Skeletal muscle satellite cell (primary cell): ENCODE measurements around the gene PIK3CD.
A peak's percentile ranks its signal among the peaks of the same experiment; 100 is the strongest.

ENCODE experiments used
- H3K27me3 ChIP-seq: 2 replicates; pipeline ENCODE4 v1.7.0; 2013; ENCODE audit warnings: low read length; ENCODE audit not compliant: control insufficient read depth, insufficient read depth
- H3K36me3 ChIP-seq: 2 replicates; pipeline ENCODE4 v1.7.0; 2013; ENCODE audit warnings: mild to moderate bottlenecking, control low read depth, low read length; ENCODE audit not compliant: insufficient read depth
- H3K4me1 ChIP-seq: 2 replicates; pipeline ENCODE4 v1.7.0; 2013; ENCODE audit warnings: low read length; ENCODE audit not compliant: control insufficient read depth, insufficient read depth
- H3K4me2 ChIP-seq: 2 replicates; pipeline ENCODE4 v1.7.0; 2013; ENCODE audit warnings: mild to moderate bottlenecking, low read length
- H3K4me3 ChIP-seq: 2 replicates; pipeline ENCODE4 v1.7.0; 2013; ENCODE audit warnings: low read length
- H3K9ac ChIP-seq: 2 replicates; pipeline ENCODE4 v1.7.0; 2013; ENCODE audit warnings: mild to moderate bottlenecking, low read depth, low read length, moderate library complexity
- H3K9me3 ChIP-seq: replicated peaks from 2 replicates; pipeline ENCODE4 v1.7.0; 2013; ENCODE audit warnings: mild to moderate bottlenecking, control low read depth, low read length

Gene PIK3CD

GRCh38 chr1:9774712-9775679, 123.5 kb downstream of the PIK3CD start:
- peaks cover 12% of the 10 kb centered on the region for H3K4me1 ChIP-seq
- H3K9ac ChIP-seq = no peak overlapping the region
- H3K4me2 ChIP-seq = no peak overlapping the region
- no peaks in the 10 kb centered on the region for H3K9me3 ChIP-seq
- no peaks in the 10 kb centered on the region for H3K27me3 ChIP-seq
- H3K36me3 ChIP-seq = peaks cover 4% of the 10 kb centered on the region
- H3K4me3 ChIP-seq = no peak overlapping the region

- no peaks in the 10 kb centered on the region for H3K9me3 ChIP-seq
- H3K9ac ChIP-seq = no peak overlapping the region
Measured at GRCh38 chr1:9776685-9777084, 125.2 kb downstream of the PIK3CD start.

More at GRCh38 chr1:9776685-9777084, 125.2 kb downstream of the PIK3CD start:
- Histone ChIP-seq H3K4me1 (peaks cover 12% of the 10 kb centered on the region), H3K36me3 (peaks cover 4% of the 10 kb centered on the region), H3K4me2 (peak overlapping the region; percentile 20), H3K27me3 (no peaks in the 10 kb centered on the region), H3K4me3 (no peak overlapping the region)
